ENCODE measurements around the gene EML2. TPM values are rescaled to one million over a fixed set of nuclear protein-coding genes. Genes with fewer than 3 reads are reported as not detected.

The EML2 gene
- total RNA-seq, 4 donors from 2014 or later: 1.2 to 18.4 (median 11.6) TPM

GRCh38 chr19:45653634-45654033, 14.4 kb upstream of the EML2 start:
- no peaks in the 10 kb centered on the region for H3K36me3 ChIP-seq
- no peak for DNase-seq
- no peaks in the 10 kb centered on the region for H3K4me1 ChIP-seq
- no peaks in the 10 kb centered on the region for H3K27me3 ChIP-seq
- H3K27ac ChIP-seq: no peak overlapping the region
- TF ChIP-seq CTCF (IDR thresholded peaks at IDR 0.05): no peak
- no peak for TF ChIP-seq POLR2A (IDR thresholded peaks at IDR 0.05)
- intact Hi-C loops (cut with DNase I; ENCODE audit: low total_unique reads): no loop called here
- no peak overlapping the region for H3K4me3 ChIP-seq
- H3K9me3 ChIP-seq: no peaks in the 10 kb centered on the region

- Histone ChIP-seq H3K4me3 (no peak overlapping the region), H3K36me3 (no peaks in the 10 kb centered on the region), H3K4me1 (no peaks in the 10 kb centered on the region), H3K9me3 (no peaks in the 10 kb centered on the region), H3K27me3 (no peaks in the 10 kb centered on the region), H3K27ac (no peak overlapping the region)
- intact Hi-C loops (cut with DNase I; ENCODE audit: low total_unique reads): no loop called here
- no peak for DNase-seq
- no peak for TF ChIP-seq CTCF (IDR thresholded peaks at IDR 0.05)
- TF ChIP-seq POLR2A (IDR thresholded peaks at IDR 0.05): no peak
Measured at GRCh38 chr19:45650722-45651121, 11.5 kb upstream of the EML2 start.

- intact Hi-C loops (cut with DNase I; ENCODE audit: low total_unique reads): no loop called here
- TF ChIP-seq CTCF (IDR thresholded peaks at IDR 0.05): no peak
- no peak for TF ChIP-seq POLR2A (IDR thresholded peaks at IDR 0.05)
- Histone ChIP-seq H3K36me3 (no peaks in the 10 kb centered on the region), H3K4me3 (no peak overlapping the region), H3K27me3 (peaks cover 0 to 6% of the 10 kb centered on the region in 2 donors), H3K9me3 (no peaks in the 10 kb centered on the region), H3K4me1 (no peaks in the 10 kb centered on the region), H3K27ac (no peak overlapping the region)
- DNase-seq: no peak
Measured at GRCh38 chr19:45646345-45646698, 7.1 kb upstream of the EML2 start.

DNA sequence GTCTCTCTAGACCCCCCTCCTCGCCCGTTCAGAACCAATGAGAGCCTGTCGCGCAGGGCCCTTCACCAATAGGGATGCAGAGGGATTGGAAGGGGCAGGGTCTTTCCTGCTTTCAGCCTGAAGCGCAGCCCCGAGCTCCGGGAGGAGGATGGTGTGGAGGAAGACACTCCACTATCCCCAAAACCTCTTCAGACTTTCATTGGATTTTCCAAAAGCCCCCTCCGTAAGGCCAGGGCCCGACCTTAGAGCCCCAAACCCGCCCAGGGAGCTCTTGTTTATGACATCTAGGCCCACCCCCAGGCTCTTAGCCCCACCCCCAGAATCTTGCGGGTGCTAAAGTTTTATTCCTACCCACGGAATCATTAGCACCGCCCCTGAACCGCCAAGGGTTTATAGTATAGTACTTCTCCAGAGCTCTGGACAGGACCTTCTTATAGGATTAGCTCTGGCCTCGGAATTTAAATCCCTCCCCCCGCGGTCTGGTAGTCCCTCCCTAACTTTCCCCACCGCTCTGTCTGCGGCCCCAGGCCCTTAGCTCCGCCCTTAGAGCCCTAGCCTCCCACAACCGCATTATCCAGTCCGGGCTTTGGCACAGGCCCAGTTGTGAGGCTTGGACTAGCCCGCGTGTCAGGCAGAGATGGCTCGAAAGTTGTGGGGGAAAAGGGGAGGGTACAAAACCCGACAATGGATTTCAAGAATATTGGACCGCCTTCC, 6.6 kb upstream of the EML2 start:
- TF ChIP-seq CTCF (IDR thresholded peaks at IDR 0.05) (no peak), POLR2A (IDR thresholded peaks at IDR 0.05) (no peak)
- intact Hi-C loops (cut with DNase I; ENCODE audit: low total_unique reads): no loop called here
- DNase-seq: peak; percentile 28 to 49
- H3K9me3 ChIP-seq: no peaks in the 10 kb centered on the region
- H3K36me3 ChIP-seq: no peaks in the 10 kb centered on the region
- H3K27ac ChIP-seq: no peak overlapping the region
- H3K4me1 ChIP-seq: no peaks in the 10 kb centered on the region
- H3K4me3 ChIP-seq: peak overlapping the region in 1 of 2 donors; percentile 17
- peaks cover 0 to 6% of the 10 kb centered on the region in 2 donors for H3K27me3 ChIP-seq

GRCh38 chr19:45645068-45645630, 6.0 kb upstream of the EML2 start:
- Histone ChIP-seq H3K36me3 (no peaks in the 10 kb centered on the region), H3K9me3 (no peaks in the 10 kb centered on the region), H3K27me3 (peaks cover 0 to 6% of the 10 kb centered on the region in 2 donors), H3K4me3 (peak overlapping the region in 1 of 2 donors; percentile 17), H3K4me1 (no peaks in the 10 kb centered on the region), H3K27ac (no peak overlapping the region)
- intact Hi-C loops (cut with DNase I; ENCODE audit: low total_unique reads): no loop called here
- DNase-seq: no peak
- no peak for TF ChIP-seq POLR2A (IDR thresholded peaks at IDR 0.05)
- TF ChIP-seq CTCF (IDR thresholded peaks at IDR 0.05): no peak

All from uterus (tissue), 4 donors.